NCI-H187 treated with DMSO at 0.1 percent for 48 hours (cell line): ENCODE results near the gene CASP1.
"Not testable (repeated sequence)": the region's sequence is repeated elsewhere in the genome, so short reads cannot be mapped to it uniquely, and the experiment has no call there.

Source experiments
- DNase-seq: peaks from one replicate; lab custom pipeline; 2025; lab: John Stamatoyannopoulos, UW

Gene CASP1

GRCh38 chr11:105045676-105046296, 10.8 kb upstream of the CASP1 start:
- no peak for DNase-seq

DNA sequence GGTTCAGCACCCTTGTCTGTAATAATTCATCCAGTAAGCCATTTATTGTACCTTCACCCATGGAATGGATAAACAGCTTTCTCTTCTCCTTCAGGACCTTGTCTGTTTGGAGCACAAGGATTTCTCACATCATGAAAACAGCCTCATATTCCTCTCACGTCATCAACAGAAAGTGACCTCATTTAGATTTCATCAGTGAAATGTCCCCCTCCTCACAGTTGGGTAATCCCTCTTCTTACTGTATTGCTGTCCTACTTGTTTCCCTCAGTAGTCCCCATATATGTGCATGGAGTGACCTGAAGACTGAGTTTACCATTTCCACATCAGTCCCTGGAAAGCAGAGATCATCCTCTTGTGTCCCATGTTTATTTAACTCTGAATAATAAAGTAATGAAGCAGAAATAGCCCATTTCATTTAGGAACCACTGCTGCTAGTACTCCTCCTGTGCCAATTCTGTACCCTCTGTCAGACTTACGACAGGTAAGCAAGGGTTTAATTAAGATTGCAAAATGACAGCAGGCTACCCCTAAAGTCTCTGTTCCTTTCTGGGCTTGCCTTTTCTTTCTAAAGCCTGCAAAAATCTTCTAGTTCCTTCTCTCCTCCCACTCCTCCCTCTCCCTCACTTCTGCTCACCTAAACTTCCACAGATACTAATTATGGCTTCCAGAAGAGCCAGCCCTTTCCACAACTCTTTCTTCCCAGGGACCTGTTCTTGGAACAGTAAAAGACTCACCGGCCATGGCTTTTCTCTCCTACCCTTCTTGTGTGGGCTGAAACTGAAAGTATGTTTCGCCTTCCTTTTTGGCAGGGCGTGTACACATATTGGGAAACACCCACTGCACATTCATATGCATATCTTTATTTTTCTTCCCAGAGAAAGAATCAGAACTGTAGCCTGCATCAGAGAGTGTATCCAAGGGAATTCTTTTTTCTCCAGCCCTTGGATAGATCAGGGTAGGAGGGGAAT, 9.9 kb upstream of the CASP1 start, which contains the start of gene CARD16:
CARD16 (minus strand) TSS at position 779 of the 968 bp plus-strand sequence; CDS start at position 741, 38 bp downstream.
- DNase-seq: not testable (repeated sequence)

GRCh38 chr11:105042178-105042577, 7.2 kb upstream of the CASP1 start:
- no peak for DNase-seq

DNA sequence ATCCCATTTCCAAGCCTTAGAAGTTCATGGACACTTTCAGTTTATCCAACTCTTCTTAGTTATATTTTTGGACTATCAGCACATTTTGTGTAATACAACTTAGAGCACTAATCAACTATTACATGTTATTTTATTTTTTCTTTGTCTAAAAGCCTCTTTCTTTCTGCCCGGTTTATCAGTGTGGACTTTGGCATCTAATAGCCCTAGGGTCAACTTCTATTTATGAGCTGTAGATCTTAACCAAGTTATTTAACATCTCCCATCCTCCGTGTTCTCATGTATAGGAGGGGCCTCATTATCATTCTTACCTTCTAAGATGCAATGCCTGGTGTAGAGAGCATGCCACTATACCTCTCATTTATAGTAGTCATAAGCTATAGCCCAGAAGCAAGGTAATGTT, 5.8 kb upstream of the CASP1 start:
- no peak for DNase-seq

GRCh38 chr11:105034388-105034787, 556 bp downstream of the CASP1 start:
- DNase-seq: not testable (repeated sequence)

DNA sequence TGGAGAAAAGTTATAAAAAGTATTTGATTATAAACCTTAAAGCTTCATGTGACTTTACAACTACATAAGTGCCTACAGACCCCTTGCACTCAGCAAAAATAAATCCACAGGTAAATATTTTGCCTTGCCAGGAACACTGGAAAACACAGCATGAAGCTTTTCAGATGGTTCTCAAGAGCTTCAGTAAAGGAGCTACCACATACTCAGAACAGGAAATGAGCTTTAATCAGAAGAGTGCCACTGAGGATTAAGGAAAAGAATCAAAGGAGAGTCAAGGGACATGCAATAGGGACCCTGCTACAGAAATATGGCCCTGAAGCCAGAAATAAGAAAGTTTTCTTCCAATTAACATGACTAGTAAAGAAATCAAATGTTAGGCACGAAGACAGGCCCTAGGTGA, 1.2 kb downstream of the CASP1 start:
- no peak for DNase-seq

DNA sequence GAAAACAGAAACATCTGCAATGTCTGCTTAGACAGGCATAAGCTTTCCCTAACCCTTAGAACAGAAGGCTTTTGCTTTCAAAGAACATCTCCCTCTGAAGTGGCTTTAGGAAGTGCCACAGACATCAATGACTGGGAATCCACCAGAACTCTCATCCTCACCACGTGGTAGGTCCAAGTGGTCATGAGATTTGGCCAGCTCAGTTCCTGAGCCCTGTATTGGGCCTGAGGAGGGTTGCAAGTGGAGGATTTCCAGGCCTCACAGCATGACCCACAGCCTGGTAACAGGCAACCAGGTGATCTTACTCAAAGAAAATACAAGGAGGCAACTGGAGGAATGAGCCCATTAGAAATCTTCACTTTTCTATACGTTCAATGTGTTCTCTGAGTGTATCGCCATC, 1.6 kb downstream of the CASP1 start:
- DNase-seq: no peak

GRCh38 chr11:105032495-105032894, 2.4 kb downstream of the CASP1 start:
- no peak for DNase-seq

- DNase-seq: no peak
These were observed 7.3 kb downstream of the CASP1 start for GRCh38 chr11:105027678-105028077.

DNA sequence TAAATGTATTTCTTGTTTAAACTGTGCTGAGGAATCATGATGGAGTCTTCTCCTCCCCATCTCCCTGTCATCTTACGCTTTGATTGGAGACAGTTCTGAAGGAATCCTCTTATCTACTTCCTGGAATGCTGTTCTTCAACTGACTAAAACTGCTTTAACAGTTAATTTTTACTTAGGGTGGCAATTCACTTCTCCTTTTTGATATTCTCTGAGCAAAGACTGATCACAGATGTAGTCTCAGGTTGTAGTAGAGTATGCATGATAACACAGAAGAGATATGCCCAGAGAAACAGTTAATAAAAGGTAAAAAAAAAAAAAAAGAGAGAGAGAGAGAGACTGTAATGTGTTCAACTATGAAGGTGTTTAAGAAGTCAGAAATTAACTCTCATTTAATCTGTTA, 10.6 kb downstream of the CASP1 start:
- DNase-seq: no peak

DNA sequence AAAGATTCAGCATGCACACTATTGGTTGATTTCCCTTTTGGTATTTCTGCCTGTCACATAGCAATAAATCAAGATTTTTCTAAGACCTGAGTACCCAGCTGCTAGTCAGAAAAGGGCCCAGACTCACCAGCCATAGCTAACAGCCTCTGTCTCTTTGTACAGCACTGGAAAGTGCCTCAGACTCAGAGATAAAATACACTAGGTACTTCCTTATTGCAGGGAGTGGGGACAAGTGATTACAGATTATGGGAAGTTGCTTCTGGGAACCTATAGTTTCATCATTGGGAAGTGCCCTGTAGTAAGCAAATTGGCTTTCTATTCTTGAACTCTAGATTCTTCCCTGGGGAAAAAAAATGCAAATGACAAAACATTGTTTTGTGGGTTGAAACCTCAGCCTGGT, 11.9 kb downstream of the CASP1 start, which contains the start of gene CASP5:
CASP5 (minus strand) TSS at position 166 of the 400 bp plus-strand sequence; CDS start at position 134, 32 bp downstream.
- no peak for DNase-seq

DNA sequence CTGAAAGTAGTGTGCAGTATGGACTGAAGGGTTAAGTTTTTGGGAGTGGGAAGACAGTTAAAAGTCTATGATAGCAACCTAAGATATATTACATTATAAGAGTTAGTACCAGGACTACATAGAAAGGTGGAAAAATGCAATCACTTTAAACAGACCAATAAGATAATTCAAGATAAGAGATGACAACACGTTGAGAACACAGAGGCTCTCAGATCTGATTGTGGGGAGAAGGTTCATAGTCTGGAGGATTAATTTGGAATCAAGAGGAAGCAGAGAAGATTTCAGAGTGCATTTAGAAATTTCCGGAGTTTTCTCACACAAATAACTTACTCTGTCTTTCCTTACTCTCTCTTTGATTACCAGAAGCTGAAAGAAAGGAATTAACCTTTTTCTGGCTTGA, 12.4 kb downstream of the CASP1 start:
- no peak for DNase-seq

DNA sequence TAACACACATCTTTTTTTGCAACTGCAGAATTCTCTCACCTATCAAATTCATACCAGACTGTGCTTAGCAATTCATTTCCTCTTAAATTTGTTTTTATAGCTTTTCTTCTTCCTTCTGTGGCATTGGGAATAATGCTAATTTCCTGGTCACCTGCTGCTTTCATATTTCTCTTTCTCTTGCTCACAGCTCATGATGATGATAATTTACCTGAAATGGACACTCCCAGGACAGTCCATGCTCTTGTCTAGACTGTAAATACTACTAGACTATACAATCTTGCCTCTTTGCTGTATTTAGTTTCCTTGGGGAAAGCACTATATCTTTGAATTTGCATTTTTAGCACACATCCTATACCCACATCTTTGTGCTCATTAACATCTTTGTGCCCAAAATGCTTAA, 27.5 kb downstream of the CASP1 start:
- DNase-seq: no peak

DNA sequence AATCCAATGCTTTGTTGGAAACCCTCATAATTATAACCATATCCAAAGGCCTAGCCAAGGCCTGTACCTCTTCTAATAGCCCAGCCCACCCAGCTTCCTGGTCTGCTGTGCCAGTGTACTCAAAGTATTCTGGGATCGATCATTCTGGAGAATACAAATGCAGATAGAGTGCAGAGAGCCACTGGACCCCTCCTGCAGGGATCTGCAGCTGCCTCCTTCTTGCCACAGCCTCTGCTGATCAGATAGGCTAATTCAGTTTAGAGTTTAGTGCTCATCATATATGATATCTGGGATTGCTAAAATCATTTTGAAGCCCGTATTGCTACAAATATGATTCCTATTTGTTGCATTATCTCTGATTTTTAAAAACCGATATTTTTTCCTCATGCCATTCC, 29.5 kb downstream of the CASP1 start:
- no peak for DNase-seq

DNA sequence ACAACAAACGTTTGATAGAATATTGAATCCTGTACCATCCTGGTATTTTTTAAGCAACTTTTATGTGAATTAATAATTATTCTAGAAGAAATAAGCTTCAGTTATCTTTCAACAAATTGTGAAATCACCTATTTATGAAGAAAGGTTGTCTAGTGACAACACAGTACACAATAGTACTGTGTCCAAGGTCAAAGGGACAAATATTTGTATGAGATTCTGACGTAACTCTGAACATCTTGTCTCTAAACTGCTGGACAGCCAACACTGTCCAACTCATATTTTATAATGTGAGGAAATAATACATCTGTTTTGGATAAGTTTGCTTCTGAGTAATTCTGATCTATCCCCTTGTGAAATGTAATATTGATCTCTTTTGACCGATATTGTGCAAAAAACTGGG, 30.9 kb downstream of the CASP1 start:
- DNase-seq: no peak

- no peak for DNase-seq
These were observed 31.8 kb downstream of the CASP1 start for GRCh38 chr11:105003151-105003550.

DNA sequence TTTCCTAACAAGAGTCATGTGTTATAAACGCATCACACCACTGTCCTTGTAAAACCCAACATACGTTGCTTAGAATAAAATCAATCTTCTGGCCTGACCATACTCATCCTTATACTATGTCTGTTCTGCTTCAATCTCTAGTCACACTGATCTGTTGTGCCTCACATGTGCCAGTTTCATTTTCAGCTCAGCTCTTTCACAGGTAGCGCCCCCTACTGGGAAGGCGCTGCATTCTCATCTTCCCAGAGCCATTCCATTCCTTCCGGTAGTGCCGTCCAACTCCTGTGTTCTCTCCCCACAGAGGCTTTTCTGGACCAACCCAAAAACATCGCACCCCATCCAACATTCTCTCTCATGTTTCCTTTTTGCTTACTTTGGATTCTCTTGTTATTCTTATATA, 34.1 kb downstream of the CASP1 start:
- DNase-seq: no peak

- DNase-seq: no peak
These were observed 34.8 kb downstream of the CASP1 start for GRCh38 chr11:105000167-105000566.

GRCh38 chr11:104999721-105000120, 35.2 kb downstream of the CASP1 start:
- no peak for DNase-seq

GRCh38 chr11:104997288-104997687, 37.7 kb downstream of the CASP1 start:
- no peak for DNase-seq

DNA sequence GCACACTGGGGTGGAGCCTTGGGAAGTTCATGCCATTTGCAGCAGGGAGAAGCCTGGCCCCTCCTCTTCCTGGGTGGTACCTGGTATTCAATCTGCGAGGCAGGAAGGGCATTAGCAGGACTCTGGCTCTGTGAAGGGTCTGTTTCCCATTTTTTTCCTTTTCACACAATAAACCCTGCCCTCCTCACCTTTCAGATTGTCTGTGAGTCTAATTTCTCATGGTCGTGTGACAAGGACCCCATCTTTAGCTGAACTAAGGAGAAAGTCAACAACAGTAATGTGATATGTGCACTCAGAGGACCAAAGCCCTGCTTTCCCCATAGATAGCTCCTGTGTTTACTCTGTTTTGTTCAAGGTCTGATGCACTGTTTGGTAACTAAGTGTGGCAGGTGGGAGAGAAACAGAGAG, 39.9 kb downstream of the CASP1 start:
- DNase-seq: peak; percentile 84

DNA sequence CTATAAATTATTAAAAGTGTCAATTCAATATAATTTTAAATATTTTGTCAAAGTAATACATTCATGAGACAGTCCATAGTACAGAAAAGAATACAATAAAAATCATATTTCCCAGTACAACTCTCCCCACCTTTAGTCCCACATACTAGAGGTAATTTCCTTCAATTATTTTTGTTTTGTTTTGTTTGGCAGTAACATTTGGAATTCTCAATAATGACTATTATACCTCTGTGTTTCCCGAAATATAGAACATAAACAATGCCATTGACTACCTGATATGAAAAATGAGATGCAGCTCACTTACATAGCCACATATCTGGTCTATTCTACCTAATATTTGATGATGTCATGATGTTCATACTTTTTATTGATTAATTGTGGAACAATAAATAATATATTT, 42.2 kb downstream of the CASP1 start:
- no peak for DNase-seq

- DNase-seq: no peak
These were observed 43.0 kb downstream of the CASP1 start for GRCh38 chr11:104991994-104992393.
